Cardiac muscle cell (in vitro differentiated cells and primary cell): ENCODE results near the gene GH2. TPM values are rescaled to one million over a fixed set of nuclear protein-coding genes. Genes with fewer than 3 reads are reported as not detected.
A peak's percentile ranks its signal among the peaks of the same experiment; 100 is the strongest.

Experiments used
- DNase-seq, 2 donors: peaks; one replicate each; pipeline versions ENCODE4 v3.0.0 to v3.0.0-alpha.2; 2010 to 2017; ENCODE audit warnings: low read depth in 1 of 2, low spot score in 1 of 2
- H3K27ac ChIP-seq: fragments of 200-600 bp; sonication (generic); 2 replicates; pipeline ENCODE4 v1.5.1; 2016
- H3K27me3 ChIP-seq: fragments of 200-600 bp; sonication (generic); 2 replicates; pipeline ENCODE4 v1.6.0; 2016; ENCODE audit warnings: control low read depth
- H3K36me3 ChIP-seq: fragments of 200-600 bp; sonication (generic); 2 replicates; pipeline ENCODE4 v1.5.1; 2016; ENCODE audit warnings: control low read depth
- H3K4me1 ChIP-seq: fragments of 200-600 bp; sonication (generic); 2 replicates; pipeline ENCODE4 v1.8.1; 2017; ENCODE audit warnings: low read depth, mild to moderate bottlenecking, mixed run types
- H3K4me3 ChIP-seq: fragments of 200-600 bp; sonication (generic); 2 replicates; pipeline ENCODE4 v1.5.1; 2016; ENCODE audit warnings: mild to moderate bottlenecking
- H3K9me3 ChIP-seq: fragments of 200-600 bp; sonication (generic); 2 replicates; pipeline ENCODE4 v1.5.1; 2017; ENCODE audit warnings: low read depth, mild to moderate bottlenecking, control low read depth
- CTCF ChIP-seq: IDR thresholded peaks from 2 replicates; pipeline ENCODE4 v1.5.1; 2012; ENCODE audit warnings: low read depth, mild to moderate bottlenecking, low read length
- polyA plus RNA-seq: library from polyadenylated mRNA; unstranded; fragments of >200 nt; fragmentation: Nextera tagmentation; extraction: Ambion mirVana; gene quantifications from 2 replicates; pipeline ENCODE4 v1.2.1, GENCODE V29; 2016
- total RNA-seq: library from RNA; depleted of rRNA; stranded (reverse); fragments of >200 nt; gene quantifications from 2 replicates; pipeline ENCODE4 v1.2.3, GENCODE V29; 2016

Gene GH2
- total and polyA plus RNA-seq, 2 experiments from 2014 or later: 0.35 TPM; not detected in 1

- Histone ChIP-seq H3K27me3 (peaks cover 4% of the 10 kb centered on the region), H3K36me3 (peaks cover 3% of the 10 kb centered on the region), H3K27ac (peak overlapping the region; percentile 84), H3K4me1 (peaks cover 26% of the 10 kb centered on the region), H3K9me3 (no peaks in the 10 kb centered on the region), H3K4me3 (peak overlapping the region; percentile 85)
- TF ChIP-seq CTCF: no peak
- DNase-seq: peak in 1 of 2 donors; percentile 56
Measured at GRCh38 chr17:63840591-63841349, 41.0 kb downstream of the GH2 start.

- H3K9me3 ChIP-seq: no peaks in the 10 kb centered on the region
- H3K4me1 ChIP-seq: peaks cover 26% of the 10 kb centered on the region
- no peak overlapping the region for H3K4me3 ChIP-seq
- H3K36me3 ChIP-seq: peaks cover 5% of the 10 kb centered on the region
- H3K27ac ChIP-seq: peak overlapping the region; percentile 44
- peak in 1 of 2 donors; percentile 94 for DNase-seq
- no peak for TF ChIP-seq CTCF
- H3K27me3 ChIP-seq: no peaks in the 10 kb centered on the region
Measured at GRCh38 chr17:63838631-63839171, 43.0 kb downstream of the GH2 start.

GRCh38 chr17:63837962-63838600 lies 43.7 kb downstream of the GH2 start:
- TF ChIP-seq CTCF: no peak
- no peak overlapping the region for H3K27ac ChIP-seq
- no peak for DNase-seq
- no peak overlapping the region for H3K4me3 ChIP-seq
- no peaks in the 10 kb centered on the region for H3K9me3 ChIP-seq
- H3K27me3 ChIP-seq: no peaks in the 10 kb centered on the region
- peaks cover 26% of the 10 kb centered on the region for H3K4me1 ChIP-seq
- H3K36me3 ChIP-seq: peaks cover 9% of the 10 kb centered on the region

GRCh38 chr17:63837480-63837879 lies 44.3 kb downstream of the GH2 start:
- H3K9me3 ChIP-seq: no peaks in the 10 kb centered on the region
- TF ChIP-seq CTCF: no peak
- peaks cover 26% of the 10 kb centered on the region for H3K4me1 ChIP-seq
- H3K27me3 ChIP-seq: no peaks in the 10 kb centered on the region
- H3K36me3 ChIP-seq: peaks cover 12% of the 10 kb centered on the region
- DNase-seq: no peak
- no peak overlapping the region for H3K27ac ChIP-seq
- no peak overlapping the region for H3K4me3 ChIP-seq

- Histone ChIP-seq H3K27ac (no peak overlapping the region), H3K4me1 (peaks cover 26% of the 10 kb centered on the region), H3K36me3 (peaks cover 12% of the 10 kb centered on the region), H3K27me3 (no peaks in the 10 kb centered on the region), H3K9me3 (no peaks in the 10 kb centered on the region), H3K4me3 (no peak overlapping the region)
- DNase-seq: no peak
- TF ChIP-seq CTCF: no peak
Measured at GRCh38 chr17:63836811-63837210, 44.9 kb downstream of the GH2 start.
